NCI-H2107 (cell line): ENCODE results near the gene LUC7L3.
A peak's percentile ranks its signal among the peaks of the same experiment; 100 is the strongest.
"Not testable (repeated sequence)": the region's sequence is repeated elsewhere in the genome, so short reads cannot be mapped to it uniquely, and the experiment has no call there.

ENCODE experiments used
- DNase-seq: peaks from one replicate; lab custom pipeline; 2025; lab: John Stamatoyannopoulos, UW

Gene LUC7L3, protein sequence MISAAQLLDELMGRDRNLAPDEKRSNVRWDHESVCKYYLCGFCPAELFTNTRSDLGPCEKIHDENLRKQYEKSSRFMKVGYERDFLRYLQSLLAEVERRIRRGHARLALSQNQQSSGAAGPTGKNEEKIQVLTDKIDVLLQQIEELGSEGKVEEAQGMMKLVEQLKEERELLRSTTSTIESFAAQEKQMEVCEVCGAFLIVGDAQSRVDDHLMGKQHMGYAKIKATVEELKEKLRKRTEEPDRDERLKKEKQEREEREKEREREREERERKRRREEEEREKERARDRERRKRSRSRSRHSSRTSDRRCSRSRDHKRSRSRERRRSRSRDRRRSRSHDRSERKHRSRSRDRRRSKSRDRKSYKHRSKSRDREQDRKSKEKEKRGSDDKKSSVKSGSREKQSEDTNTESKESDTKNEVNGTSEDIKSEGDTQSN

DNA sequence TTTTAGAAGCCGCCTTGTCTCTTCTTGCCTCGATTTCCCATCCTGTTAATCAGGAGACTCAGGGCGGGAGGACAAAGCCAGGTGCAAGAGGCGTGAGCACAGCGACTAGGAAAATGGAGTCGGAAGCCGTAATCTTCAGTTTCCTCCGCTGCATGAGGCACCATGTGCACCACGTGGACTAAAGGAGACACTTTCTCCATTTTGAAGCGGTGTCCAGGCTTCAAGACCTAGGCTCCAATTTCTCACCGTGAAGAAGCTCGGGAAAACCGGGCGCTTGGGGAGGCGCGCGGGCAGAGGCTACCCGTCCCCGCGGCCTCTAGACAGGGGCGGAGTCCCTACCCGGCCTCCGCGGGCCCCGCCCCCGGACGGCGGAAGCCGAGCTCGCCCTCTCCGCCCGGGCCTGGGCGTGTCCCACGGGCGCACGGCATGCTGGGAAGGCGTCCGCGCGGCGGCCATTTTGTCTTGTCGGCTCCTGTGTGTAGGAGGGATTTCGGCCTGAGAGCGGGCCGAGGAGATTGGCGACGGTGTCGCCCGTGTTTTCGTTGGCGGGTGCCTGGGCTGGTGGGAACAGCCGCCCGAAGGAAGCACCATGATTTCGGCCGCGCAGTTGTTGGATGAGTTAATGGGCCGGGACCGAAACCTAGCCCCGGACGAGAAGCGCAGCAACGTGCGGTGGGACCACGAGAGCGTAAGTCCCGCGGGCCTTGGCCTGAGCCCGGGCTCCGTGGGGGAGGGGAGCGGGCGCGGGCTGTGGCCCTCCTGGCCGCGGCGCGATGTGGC, at the start of gene LUC7L3:
Gene LUC7L3 (plus strand): TSS at position 460 of the 780 bp plus-strand sequence. CDS start 130 bp downstream, at position 590.
- DNase-seq, result peak; percentile 93

GRCh38 chr17:50672071-50672470, 47.3 kb upstream of the LUC7L3 start:
- DNase-seq, result no peak

DNA sequence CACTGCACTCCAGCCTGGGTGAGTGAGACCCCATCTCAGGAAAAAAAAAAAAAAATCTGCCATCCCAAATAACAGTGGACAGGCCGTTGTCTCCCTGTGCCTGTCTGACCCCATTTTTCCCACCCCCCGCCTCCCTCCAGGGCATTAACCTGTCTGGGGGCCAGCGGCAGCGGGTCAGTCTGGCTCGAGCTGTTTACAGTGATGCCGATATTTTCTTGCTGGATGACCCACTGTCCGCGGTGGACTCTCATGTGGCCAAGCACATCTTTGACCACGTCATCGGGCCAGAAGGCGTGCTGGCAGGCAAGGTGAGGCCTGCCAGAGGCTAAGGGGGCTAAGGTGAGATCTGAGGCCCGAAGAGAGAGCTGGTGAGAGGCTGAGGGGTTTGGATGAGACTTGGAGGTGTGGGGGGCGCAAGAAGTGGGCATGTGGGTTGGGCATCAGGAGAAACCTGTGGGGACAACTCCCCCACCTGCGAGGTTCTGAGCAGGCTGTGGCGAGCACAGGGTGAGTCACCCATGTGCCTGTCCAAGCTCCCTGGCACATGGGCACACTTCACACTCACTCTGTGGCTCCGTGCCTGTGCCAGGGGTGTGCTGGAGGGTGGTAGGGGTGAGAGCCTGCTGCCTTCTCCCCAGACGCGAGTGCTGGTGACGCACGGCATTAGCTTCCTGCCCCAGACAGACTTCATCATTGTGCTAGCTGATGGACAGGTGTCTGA, 46.4 kb upstream of the LUC7L3 start:
- DNase-seq, result no peak

- DNase-seq, result no peak
These were observed 44.2 kb upstream of the LUC7L3 start for GRCh38 chr17:50675190-50675589.

DNA sequence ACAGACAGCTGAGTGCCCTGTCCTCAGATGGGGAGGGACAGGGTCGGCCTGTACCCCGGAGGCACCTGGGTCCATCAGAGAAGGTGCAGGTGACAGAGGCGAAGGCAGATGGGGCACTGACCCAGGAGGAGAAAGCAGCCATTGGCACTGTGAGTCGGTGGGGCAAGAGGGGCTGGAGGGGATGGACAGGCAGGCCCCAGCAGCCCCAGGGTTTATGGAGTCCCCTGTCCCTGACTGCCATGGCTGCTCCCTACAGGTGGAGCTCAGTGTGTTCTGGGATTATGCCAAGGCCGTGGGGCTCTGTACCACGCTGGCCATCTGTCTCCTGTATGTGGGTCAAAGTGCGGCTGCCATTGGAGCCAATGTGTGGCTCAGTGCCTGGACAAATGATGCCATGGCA, 43.8 kb upstream of the LUC7L3 start:
- DNase-seq, result no peak

- DNase-seq, result no peak
These were observed 43.1 kb upstream of the LUC7L3 start for GRCh38 chr17:50676065-50676975.

GRCh38 chr17:50677851-50678375, 41.5 kb upstream of the LUC7L3 start:
- no peak for DNase-seq

DNA sequence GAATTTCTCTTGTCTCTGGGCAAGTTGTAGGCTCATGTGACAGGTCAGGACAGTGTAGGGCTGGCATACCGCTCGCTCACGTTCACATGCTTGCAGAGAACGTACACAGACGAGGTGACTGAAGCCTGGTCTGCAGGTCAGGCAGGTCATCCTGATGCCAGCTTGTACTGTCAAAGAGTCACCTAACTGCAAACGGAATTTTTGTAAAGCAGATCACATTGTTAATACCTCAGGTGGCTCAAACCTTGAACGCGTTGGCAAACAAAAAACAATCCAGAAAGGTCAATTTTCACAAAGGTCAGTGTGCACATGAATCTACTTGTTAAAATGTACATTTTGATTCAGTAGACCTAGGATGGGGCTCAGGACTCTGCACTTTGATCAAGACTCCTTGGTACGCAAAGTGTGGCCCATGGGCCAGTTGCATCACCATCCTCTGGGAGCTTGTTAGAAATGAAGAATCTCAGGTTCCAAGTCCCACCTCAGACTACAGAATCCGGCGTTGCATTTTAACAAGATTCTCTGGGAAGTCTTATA, 40.3 kb upstream of the LUC7L3 start:
- no peak for DNase-seq

- DNase-seq, result no peak
These were observed 39.3 kb upstream of the LUC7L3 start for GRCh38 chr17:50680126-50680525.

DNA sequence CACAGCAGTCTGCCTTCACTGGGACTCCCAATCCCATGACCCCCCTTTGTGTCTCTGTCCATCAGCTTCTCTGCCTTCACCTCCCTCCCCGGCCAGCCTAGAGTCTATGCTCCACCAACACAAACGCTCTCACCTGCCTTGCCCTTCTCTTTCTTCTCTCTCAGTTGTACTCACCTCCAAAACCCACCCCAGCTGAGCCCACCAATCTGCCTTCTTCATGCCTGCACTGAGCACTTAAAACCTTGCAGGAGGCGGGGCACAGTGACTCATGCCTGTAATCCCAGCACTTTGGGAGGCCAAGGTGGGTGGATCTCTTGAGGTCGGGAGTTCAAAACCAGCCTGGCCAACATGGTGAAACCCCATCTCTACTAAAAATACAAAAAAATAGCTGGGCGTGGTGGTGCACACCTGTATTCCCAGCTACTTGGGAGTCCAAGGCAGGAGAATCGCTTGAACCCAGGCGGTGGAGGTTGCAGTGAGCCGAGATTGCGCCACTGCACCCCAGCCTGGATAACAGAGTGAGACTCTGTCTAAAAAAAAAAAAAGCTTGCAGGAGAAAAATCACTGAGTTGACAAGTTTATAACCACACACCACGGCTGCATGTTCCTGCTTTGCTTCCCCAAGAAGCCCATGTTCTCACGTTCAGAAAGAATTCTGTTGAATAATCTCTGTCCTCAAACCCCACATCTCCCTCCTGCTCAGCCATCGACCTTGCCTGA, 38.7 kb upstream of the LUC7L3 start:
- DNase-seq, result not testable (repeated sequence)

GRCh38 chr17:50681263-50682200, 37.9 kb upstream of the LUC7L3 start:
- DNase-seq, result no peak

- DNase-seq, result no peak
These were observed 37.0 kb upstream of the LUC7L3 start for GRCh38 chr17:50682441-50682840.

- no peak for DNase-seq
These were observed 36.5 kb upstream of the LUC7L3 start for GRCh38 chr17:50682938-50683337.

- no peak for DNase-seq
These were observed 35.7 kb upstream of the LUC7L3 start for GRCh38 chr17:50683434-50684287.

DNA sequence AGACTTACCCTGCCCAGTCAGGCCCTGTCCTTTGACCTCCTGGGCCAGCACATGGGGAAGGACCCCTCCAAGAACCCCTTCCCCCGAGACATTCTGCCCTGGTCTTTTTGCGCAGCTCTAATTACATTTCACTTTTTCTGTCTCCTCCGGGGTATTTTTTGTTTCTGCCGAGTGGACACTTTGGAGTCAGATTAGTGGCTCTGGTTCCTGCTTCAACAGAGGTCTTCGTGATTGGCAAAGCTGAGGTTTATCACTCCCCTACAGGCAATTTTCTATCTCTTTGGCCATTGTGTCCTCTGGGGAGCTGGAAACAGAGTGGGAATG, 35.2 kb upstream of the LUC7L3 start:
- no peak for DNase-seq

DNA sequence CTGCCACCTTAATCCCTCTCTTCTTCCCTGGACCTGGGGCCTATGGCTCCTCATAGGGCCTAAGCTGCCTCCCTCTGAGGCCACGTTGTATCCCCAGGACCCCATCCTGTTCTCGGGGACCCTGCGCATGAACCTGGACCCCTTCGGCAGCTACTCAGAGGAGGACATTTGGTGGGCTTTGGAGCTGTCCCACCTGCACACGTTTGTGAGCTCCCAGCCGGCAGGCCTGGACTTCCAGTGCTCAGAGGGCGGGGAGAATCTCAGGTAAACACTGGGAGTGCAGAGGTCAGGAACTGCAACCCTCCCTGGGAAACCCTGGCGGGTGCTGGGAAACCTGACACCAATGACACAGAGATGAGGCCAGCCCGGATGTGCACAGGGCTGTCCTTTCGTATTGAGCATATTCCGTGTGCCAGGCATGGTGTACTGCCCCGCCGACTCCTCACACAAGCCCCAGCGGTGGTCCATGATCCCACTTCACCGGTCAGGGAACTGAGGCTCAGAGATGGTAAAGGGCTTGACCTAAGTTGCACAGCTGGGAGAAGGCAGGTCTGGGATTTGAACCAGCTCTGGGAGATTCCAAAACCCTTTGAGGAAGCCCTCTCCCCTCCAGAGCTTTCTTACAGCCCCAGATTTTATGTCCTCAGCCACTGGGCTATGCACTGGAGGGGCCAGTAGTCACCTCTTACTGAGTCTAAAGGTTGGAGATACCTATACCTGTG, 34.6 kb upstream of the LUC7L3 start:
- no peak for DNase-seq

DNA sequence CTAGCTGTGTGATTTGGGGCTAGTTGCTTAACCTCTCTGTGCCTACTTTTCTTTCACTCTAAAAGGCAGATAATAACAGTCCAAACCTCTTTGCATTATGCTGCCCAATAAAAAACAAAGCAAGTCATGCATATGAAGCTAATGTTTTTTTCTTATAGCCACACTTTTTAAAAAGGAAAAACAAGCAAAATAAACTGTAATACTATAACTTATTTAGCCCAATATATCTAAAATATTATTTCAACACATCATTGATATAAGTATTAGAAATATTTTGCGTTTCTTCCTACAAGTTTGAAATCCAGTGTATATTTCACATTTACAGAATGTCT, 34.1 kb upstream of the LUC7L3 start:
- DNase-seq, result no peak
